ENCODE data around the gene CRABP2.

The CRABP2 gene

DNA sequence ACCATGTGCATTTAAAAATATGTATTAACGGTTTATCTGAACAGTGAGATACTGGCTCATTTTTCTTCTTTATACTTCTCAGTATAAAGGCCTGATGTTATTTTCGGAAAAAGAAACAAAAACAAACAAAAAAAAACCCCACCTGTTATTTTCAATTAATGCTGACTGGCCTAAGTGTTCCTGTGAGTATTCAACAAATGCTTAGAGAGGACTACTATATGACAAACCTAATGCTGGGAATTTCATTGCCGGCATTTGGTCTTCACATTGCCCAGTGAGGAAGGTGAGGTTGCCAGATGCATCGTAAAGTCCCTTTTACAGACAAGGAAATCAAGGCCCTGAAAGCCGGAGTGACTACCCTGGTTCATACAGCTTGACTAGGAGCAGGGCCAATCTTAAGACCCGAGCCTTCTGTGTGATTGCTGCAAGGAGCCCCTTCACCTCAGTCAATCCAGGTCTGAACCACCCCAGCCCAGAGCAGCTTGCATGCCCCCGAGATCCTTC, 34.9 kb upstream of the CRABP2 start:
- DNase-seq (ENCODE audit: low read depth) = peak; percentile 56
- TF ChIP-seq POLR2A (IDR thresholded peaks at IDR 0.05; ENCODE audit: extremely low read depth, insufficient read length) (no peak), MYC (IDR thresholded peaks at IDR 0.05; ENCODE audit: low read depth, low read length) (no peak)
- TF ChIP-seq, protein P1, sequence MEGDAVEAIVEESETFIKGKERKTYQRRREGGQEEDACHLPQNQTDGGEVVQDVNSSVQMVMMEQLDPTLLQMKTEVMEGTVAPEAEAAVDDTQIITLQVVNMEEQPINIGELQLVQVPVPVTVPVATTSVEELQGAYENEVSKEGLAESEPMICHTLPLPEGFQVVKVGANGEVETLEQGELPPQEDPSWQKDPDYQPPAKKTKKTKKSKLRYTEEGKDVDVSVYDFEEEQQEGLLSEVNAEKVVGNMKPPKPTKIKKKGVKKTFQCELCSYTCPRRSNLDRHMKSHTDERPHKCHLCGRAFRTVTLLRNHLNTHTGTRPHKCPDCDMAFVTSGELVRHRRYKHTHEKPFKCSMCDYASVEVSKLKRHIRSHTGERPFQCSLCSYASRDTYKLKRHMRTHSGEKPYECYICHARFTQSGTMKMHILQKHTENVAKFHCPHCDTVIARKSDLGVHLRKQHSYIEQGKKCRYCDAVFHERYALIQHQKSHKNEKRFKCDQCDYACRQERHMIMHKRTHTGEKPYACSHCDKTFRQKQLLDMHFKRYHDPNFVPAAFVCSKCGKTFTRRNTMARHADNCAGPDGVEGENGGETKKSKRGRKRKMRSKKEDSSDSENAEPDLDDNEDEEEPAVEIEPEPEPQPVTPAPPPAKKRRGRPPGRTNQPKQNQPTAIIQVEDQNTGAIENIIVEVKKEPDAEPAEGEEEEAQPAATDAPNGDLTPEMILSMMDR (IDR thresholded peaks at IDR 0.05; ENCODE audit: low read depth, low read length) = no peak
- TF ChIP-seq, protein P2, sequence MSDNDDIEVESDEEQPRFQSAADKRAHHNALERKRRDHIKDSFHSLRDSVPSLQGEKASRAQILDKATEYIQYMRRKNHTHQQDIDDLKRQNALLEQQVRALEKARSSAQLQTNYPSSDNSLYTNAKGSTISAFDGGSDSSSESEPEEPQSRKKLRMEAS (IDR thresholded peaks at IDR 0.05; ENCODE audit: low read depth, low read length) = no peak
- peak overlapping the region; percentile 76 for H3K4me3 ChIP-seq (ENCODE audit: low read depth, low read length)

DNA sequence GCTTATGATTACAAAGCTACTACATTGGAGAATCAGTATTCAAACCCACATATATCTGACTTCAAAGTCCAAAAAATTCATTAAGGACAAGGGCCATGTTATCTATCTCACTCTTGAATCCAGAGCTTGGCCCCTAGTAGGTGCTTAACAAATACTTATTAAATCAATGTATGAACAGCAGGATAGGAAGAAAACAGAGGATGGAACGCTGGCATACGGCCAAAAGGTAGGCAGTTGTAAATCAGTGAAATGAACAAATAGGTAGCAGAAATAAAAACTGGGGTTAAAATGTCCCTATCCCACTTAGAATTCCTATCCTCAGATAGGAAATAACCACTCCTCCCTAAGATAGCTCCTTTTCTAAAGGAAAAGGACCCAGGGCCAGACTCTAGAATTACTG, 33.5 kb upstream of the CRABP2 start:
- H3K4me3 ChIP-seq (ENCODE audit: low read depth, low read length) = no peak overlapping the region
- no peak for DNase-seq (ENCODE audit: low read depth)
- TF ChIP-seq MYC (IDR thresholded peaks at IDR 0.05; ENCODE audit: low read depth, low read length) (no peak), POLR2A (IDR thresholded peaks at IDR 0.05; ENCODE audit: extremely low read depth, insufficient read length) (no peak)
- TF ChIP-seq, protein P2 (IDR thresholded peaks at IDR 0.05; ENCODE audit: low read depth, low read length) = no peak
- TF ChIP-seq, protein P1 (IDR thresholded peaks at IDR 0.05; ENCODE audit: low read depth, low read length) = no peak

DNA sequence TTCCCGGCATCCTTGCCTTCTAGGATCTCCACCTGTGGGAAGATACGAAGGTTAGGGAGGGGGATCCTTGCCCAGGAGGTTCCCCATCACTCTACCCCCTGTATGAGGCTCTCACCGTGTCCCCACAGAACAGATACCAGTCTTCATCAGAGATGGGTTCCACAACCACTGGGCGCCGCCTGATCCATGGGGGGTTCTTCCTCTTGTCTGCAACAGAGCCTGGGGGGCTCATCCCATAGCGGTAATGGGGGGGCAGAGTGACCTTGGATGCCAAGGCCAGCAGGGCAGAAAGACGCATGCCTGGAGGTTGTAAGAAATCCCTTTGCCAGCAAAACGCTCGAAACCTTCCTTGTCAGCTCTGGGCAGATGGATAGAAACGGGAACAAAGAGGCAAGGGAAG, 33.0 kb upstream of the CRABP2 start:
- DNase-seq (ENCODE audit: low read depth) = no peak
- H3K4me3 ChIP-seq (ENCODE audit: low read depth, low read length) = no peak overlapping the region
- TF ChIP-seq, protein P1 (IDR thresholded peaks at IDR 0.05; ENCODE audit: low read depth, low read length) = no peak
- TF ChIP-seq, protein P2 (IDR thresholded peaks at IDR 0.05; ENCODE audit: low read depth, low read length) = no peak
- TF ChIP-seq POLR2A (IDR thresholded peaks at IDR 0.05; ENCODE audit: extremely low read depth, insufficient read length) (no peak), MYC (IDR thresholded peaks at IDR 0.05; ENCODE audit: low read depth, low read length) (no peak)

DNA sequence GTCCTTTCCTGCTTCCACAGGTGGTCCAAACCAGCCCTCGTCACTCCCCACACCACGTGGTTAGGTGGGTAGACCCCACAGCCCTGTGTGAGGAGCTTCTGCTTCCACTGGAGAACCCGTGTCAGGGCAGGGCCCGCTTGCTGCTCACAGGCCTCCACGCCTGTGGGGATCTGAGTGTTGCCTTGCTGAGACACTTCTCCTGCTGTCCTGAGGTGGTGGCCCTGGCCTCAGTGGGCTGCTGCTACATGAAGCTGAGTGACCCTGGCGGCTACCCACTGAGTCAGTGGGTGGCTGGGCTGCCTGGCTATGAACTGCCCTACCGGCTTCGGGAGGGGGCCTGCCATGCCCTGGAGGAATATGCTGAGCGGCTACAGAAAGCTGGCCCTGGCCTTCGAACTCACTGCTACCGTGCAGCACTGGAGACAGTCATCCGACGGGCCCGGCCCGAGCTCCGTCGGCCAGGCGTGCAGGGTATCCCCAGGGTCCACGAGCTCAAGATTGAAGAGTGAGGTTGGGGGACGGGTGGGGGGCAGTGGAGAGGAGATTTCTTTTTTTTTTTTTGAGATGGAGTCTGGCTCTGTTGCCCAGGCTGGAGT, 28.7 kb upstream of the CRABP2 start:
- DNase-seq (ENCODE audit: low read depth) = no peak
- H3K4me3 ChIP-seq (ENCODE audit: low read depth, low read length) = no peak overlapping the region
- TF ChIP-seq MYC (IDR thresholded peaks at IDR 0.05; ENCODE audit: low read depth, low read length) (no peak), POLR2A (IDR thresholded peaks at IDR 0.05; ENCODE audit: extremely low read depth, insufficient read length) (no peak)
- TF ChIP-seq, protein P1 (IDR thresholded peaks at IDR 0.05; ENCODE audit: low read depth, low read length) = no peak
- TF ChIP-seq, protein P2 (IDR thresholded peaks at IDR 0.05; ENCODE audit: low read depth, low read length) = no peak

DNA sequence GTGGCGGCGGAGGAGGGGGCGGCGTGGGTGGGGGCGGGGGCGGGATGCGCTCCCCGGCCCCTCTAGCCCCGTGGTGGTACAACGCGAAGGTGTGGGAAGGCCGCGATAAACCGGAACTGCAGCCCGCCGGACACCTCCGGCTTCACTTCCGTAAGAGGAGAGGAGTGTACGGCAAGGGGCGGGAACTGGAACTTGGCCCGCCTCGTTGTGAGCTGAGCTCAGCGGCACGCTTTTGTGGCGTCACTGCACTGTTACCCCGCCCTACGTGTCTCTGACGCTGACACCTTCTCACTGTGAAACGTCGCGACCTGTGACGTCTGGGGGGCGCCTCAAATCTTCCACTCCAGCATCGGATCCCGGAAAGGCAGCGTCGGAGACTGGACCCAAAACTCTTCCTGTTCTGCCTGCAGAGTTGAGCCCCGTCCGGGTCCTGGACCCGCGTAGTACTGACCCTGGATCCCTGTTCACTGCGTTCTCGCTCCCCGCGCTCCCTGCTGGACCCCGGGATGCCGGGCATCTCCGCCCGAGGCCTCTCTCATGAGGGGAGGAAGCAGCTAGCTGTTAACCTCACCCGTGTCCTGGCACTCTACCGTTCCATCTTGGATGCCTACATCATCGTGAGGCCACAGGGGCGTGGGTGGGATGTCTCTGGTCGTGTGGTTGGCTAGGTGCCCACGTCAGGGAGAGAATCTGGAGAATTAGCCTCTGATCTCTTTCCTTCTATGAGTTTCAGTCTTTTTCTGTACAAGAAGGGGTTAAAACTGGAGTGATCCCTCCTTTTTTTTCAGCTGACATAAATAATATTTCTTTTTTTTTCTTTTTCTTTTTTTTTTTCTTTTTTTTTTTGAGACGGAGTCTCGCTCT, 23.4 kb upstream of the CRABP2 start, which contains the start of gene ISG20L2:
Gene ISG20L2 (minus strand): TSS at position 168 of the 864 bp plus-strand sequence. CDS start 1,114 bp downstream, outside the sequence.
- peak within 1 kb of the TSS; percentile 100 for H3K4me3 ChIP-seq (ENCODE audit: low read depth, low read length)
- TF ChIP-seq POLR2A (IDR thresholded peaks at IDR 0.05; ENCODE audit: extremely low read depth, insufficient read length) (peak; percentile 63), MYC (IDR thresholded peaks at IDR 0.05; ENCODE audit: low read depth, low read length) (peak; percentile 72)
- TF ChIP-seq, protein P2 (IDR thresholded peaks at IDR 0.05; ENCODE audit: low read depth, low read length) = peak; percentile 85
- TF ChIP-seq, protein P1 (IDR thresholded peaks at IDR 0.05; ENCODE audit: low read depth, low read length) = no peak
- DNase-seq (ENCODE audit: low read depth) = peak; percentile 98
